Fibroblast of the conjunctiva (primary cell): ENCODE data around the gene ZSWIM6.

Experiments used
- DNase-seq: peaks from one replicate; pipeline ENCODE4 v3.0.0-alpha.2; 2010; ENCODE audit warnings: low read depth

Gene ZSWIM6

GRCh38 chr5:61482980-61483379, 150.9 kb downstream of the ZSWIM6 start:
- no peak for DNase-seq

GRCh38 chr5:61486476-61486875, 154.4 kb downstream of the ZSWIM6 start:
- no peak for DNase-seq

- no peak for DNase-seq
Observed at GRCh38 chr5:61489574-61489973, 157.5 kb downstream of the ZSWIM6 start.

GRCh38 chr5:61491861-61492260, 159.8 kb downstream of the ZSWIM6 start:
- no peak for DNase-seq

GRCh38 chr5:61493973-61494372, 161.9 kb downstream of the ZSWIM6 start:
- no peak for DNase-seq

- DNase-seq, result no peak
Observed at GRCh38 chr5:61496446-61496845, 164.4 kb downstream of the ZSWIM6 start.

GRCh38 chr5:61496860-61497259, 164.8 kb downstream of the ZSWIM6 start:
- peak; percentile 17 for DNase-seq

GRCh38 chr5:61498121-61498520, 166.1 kb downstream of the ZSWIM6 start:
- DNase-seq, result no peak

- DNase-seq, result no peak
Observed at GRCh38 chr5:61501971-61502370, 169.9 kb downstream of the ZSWIM6 start.

- no peak for DNase-seq
Observed at GRCh38 chr5:61504143-61504770, 172.2 kb downstream of the ZSWIM6 start.

- no peak for DNase-seq
Observed at GRCh38 chr5:61505281-61505680, 173.2 kb downstream of the ZSWIM6 start.

- no peak for DNase-seq
Observed at GRCh38 chr5:61507232-61507631, 175.2 kb downstream of the ZSWIM6 start.

GRCh38 chr5:61516946-61517345, 184.9 kb downstream of the ZSWIM6 start:
- no peak for DNase-seq

GRCh38 chr5:61519728-61520277, 187.7 kb downstream of the ZSWIM6 start:
- DNase-seq, result no peak

- DNase-seq, result no peak
Observed at GRCh38 chr5:61523073-61523472, 191.0 kb downstream of the ZSWIM6 start.

GRCh38 chr5:61523997-61524396, 191.9 kb downstream of the ZSWIM6 start:
- DNase-seq, result no peak

GRCh38 chr5:61525512-61526206, 193.6 kb downstream of the ZSWIM6 start:
- no peak for DNase-seq

- no peak for DNase-seq
Observed at GRCh38 chr5:61526207-61526519, 194.1 kb downstream of the ZSWIM6 start.

- no peak for DNase-seq
Observed at GRCh38 chr5:61532983-61533382, 200.9 kb downstream of the ZSWIM6 start.

GRCh38 chr5:61534481-61535267, 202.6 kb downstream of the ZSWIM6 start:
- no peak for DNase-seq

- DNase-seq, result no peak
Observed at GRCh38 chr5:61535828-61536227, 203.8 kb downstream of the ZSWIM6 start.

GRCh38 chr5:61536922-61537321, 204.9 kb downstream of the ZSWIM6 start:
- no peak for DNase-seq
